Hepatocyte (in vitro differentiated cells): Measurements from ENCODE around the gene MLX. TPM values are rescaled to one million over a fixed set of nuclear protein-coding genes. Genes with fewer than 3 reads are reported as not detected.
A peak's percentile ranks its signal among the peaks of the same experiment; 100 is the strongest.
"Not testable (repeated sequence)": the region's sequence is repeated elsewhere in the genome, so short reads cannot be mapped to it uniquely, and the experiment has no call there.

Experiments used
- DNase-seq: peaks from one replicate; pipeline ENCODE4 v3.0.0-alpha.2; 2016; ENCODE audit warnings: low spot score
- H2AFZ ChIP-seq: fragments of 200-600 bp; sonication (generic); 2 replicates; pipeline ENCODE4 v1.6.0; 2016; ENCODE audit warnings: antibody characterized with exemption, mild to moderate bottlenecking
- H3K27ac ChIP-seq: fragments of 200-600 bp; sonication (generic); 2 replicates; pipeline ENCODE4 v1.5.1; 2016; ENCODE audit warnings: mild to moderate bottlenecking
- H3K27me3 ChIP-seq: fragments of 200-600 bp; sonication (generic); 2 replicates; pipeline ENCODE4 v1.6.1; 2016
- H3K36me3 ChIP-seq: fragments of 200-600 bp; sonication (generic); replicated peaks from 2 replicates; pipeline ENCODE4 v1.5.1; 2016; ENCODE audit warnings: low read depth; ENCODE audit not compliant: insufficient read depth
- H3K4me1 ChIP-seq: fragments of 200-600 bp; sonication (generic); 2 replicates; pipeline ENCODE4 v1.5.1; 2016; ENCODE audit warnings: mild to moderate bottlenecking, moderate library complexity; ENCODE audit not compliant: insufficient read depth
- H3K4me2 ChIP-seq: fragments of 200-600 bp; sonication (generic); 2 replicates; pipeline ENCODE4 v1.6.0; 2016
- H3K4me3 ChIP-seq: fragments of 200-600 bp; sonication (generic); 2 replicates; pipeline ENCODE4 v1.5.1; 2016; ENCODE audit warnings: mild to moderate bottlenecking
- H3K79me2 ChIP-seq: fragments of 200-600 bp; sonication (generic); 2 replicates; pipeline ENCODE4 v1.6.0; 2017; ENCODE audit warnings: mild to moderate bottlenecking
- H3K9me2 ChIP-seq: fragments of 200-600 bp; sonication (generic); replicated peaks from 2 replicates; pipeline ENCODE4 v1.6.0; 2017; ENCODE audit warnings: mild to moderate bottlenecking; ENCODE audit not compliant: insufficient read depth
- H3K9me3 ChIP-seq: fragments of 200-600 bp; sonication (generic); 2 replicates; pipeline ENCODE4 v1.5.1; 2016; ENCODE audit warnings: low read depth, mild to moderate bottlenecking
- H4K20me1 ChIP-seq: fragments of 200-600 bp; sonication (generic); 2 replicates; pipeline ENCODE4 v1.6.0; 2016; ENCODE audit warnings: mild to moderate bottlenecking; ENCODE audit not compliant: insufficient read depth, poor library complexity, severe bottlenecking
- EZH2 ChIP-seq: fragments of 200-600 bp; sonication (generic); IDR thresholded peaks from 2 replicates; pipeline ENCODE4 v1.6.1; 2016; ENCODE audit warnings: antibody characterized with exemption, mild to moderate bottlenecking, borderline replicate concordance
- EZH2phosphoT487 ChIP-seq: fragments of 200-600 bp; sonication (generic); IDR thresholded peaks from one replicate; pipeline ENCODE4 v1.6.1; 2018; ENCODE audit warnings: antibody characterized with exemption, mild to moderate bottlenecking, low read depth, moderate library complexity; ENCODE audit not compliant: unreplicated experiment, severe bottlenecking
- whole genome bisulfite sequencing: methylation state at CpG from one replicate; pipeline ENCODE4 v1.1.6; 2016; ENCODE audit warnings: low lambda C conversion rate; ENCODE audit errors: missing lambda C conversion rate; 5-methylcytosine and 5-hydroxymethylcytosine counted together
- polyA plus RNA-seq: library from polyadenylated mRNA; unstranded; fragments of >200 nt; fragmentation: Nextera tagmentation; extraction: Ambion mirVana; gene quantifications from 2 replicates; pipeline ENCODE4 v1.2.1, GENCODE V29; 2016
- total RNA-seq: library from RNA; depleted of rRNA; stranded (reverse); fragments of >200 nt; gene quantifications from 2 replicates; pipeline ENCODE4 v1.2.3, GENCODE V29; 2014
- TF ChIP-seq, protein P1 (sequence below): fragments of 200-600 bp; sonication (generic); IDR thresholded peaks from 2 replicates; pipeline ENCODE4 v1.5.1; 2016; ENCODE audit warnings: antibody characterized with exemption, mild to moderate bottlenecking; ENCODE audit not compliant: poor library complexity

MLX gene
- total and polyA plus RNA-seq, 2 experiments from 2014 or later = 29.7 to 39.5 TPM

DNA sequence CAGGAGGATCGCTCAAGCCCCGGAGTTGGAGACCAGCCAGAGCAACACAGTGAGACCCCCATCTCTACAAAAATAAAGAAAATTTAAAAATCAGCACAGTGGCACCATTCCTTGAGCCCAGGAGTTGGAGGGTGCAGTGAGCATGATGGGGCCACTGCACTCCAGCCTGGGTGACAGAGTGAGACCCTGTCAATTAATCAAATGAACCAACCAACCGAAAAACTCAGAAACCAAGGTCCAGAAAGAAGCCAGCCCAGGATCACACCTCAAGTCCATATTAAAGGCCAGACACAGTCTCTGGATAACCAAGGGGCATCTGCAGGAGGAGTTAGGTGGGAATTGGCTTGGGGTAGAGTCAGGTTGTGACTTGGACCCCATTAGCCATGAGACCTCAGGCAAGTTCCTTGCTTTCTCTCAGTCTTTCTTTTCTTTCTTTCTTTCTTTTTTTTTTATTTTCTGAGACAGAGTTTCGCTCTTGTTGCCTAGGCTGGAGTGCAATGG is 11.7 kb upstream of the MLX start:
- TF ChIP-seq EZH2 (no peak), EZH2phosphoT487 (no peak)
- TF ChIP-seq, protein P1, sequence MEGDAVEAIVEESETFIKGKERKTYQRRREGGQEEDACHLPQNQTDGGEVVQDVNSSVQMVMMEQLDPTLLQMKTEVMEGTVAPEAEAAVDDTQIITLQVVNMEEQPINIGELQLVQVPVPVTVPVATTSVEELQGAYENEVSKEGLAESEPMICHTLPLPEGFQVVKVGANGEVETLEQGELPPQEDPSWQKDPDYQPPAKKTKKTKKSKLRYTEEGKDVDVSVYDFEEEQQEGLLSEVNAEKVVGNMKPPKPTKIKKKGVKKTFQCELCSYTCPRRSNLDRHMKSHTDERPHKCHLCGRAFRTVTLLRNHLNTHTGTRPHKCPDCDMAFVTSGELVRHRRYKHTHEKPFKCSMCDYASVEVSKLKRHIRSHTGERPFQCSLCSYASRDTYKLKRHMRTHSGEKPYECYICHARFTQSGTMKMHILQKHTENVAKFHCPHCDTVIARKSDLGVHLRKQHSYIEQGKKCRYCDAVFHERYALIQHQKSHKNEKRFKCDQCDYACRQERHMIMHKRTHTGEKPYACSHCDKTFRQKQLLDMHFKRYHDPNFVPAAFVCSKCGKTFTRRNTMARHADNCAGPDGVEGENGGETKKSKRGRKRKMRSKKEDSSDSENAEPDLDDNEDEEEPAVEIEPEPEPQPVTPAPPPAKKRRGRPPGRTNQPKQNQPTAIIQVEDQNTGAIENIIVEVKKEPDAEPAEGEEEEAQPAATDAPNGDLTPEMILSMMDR = no peak
- Histone ChIP-seq H3K27ac (peak overlapping the region; percentile 96), H3K9me3 (no peaks in the 10 kb centered on the region), H3K9me2 (no peaks in the 10 kb centered on the region), H3K27me3 (no peaks in the 10 kb centered on the region), H3K36me3 (no peaks in the 10 kb centered on the region), H3K4me2 (peak overlapping the region; percentile 98), H3K4me1 (peaks cover 13% of the 10 kb centered on the region), H4K20me1 (no peaks in the 10 kb centered on the region), H2AFZ (peak overlapping the region; percentile 74), H3K4me3 (peak overlapping the region; percentile 77), H3K79me2 (peaks cover 26% of the 10 kb centered on the region)
- 33% methylated on average over 4 of the region's 4 CpGs for WGBS
- no peak for DNase-seq

DNA sequence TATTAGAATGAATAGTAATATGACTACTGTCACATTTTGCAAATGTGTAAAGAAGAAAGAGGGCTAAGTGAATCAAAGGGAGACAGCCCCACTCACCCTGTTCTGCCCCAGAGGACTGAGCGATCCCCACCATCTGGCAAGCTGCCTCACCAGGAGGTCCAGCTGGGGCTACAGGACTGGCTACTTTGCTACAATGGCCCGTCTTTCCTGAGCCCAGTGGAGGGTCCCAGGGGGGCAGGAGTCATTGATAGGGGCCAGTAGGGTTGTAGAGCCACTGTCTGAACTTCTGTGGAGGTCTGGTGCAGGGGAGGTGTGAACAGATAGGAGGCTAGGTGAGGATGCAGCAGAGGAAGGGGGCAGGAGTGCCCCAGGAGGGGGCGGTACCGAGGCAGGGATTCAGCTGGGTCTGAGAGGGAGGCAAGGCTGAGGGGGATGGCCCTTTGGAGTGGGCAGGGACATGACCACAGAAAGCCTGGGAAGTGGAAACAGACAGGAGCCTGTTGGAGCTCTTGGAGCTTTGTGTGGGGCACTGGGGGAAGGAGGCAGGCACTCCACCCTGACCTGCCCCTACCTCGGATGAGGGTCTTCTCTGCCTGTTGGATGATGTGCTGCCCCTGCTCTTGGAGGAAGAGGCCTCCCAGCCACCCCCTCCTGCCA is 10.8 kb upstream of the MLX start:
- not testable (repeated sequence) for H2AFZ ChIP-seq, H3K27ac ChIP-seq, H3K27me3 ChIP-seq, H3K4me3 ChIP-seq, H4K20me1 ChIP-seq, H3K36me3 ChIP-seq, H3K9me2 ChIP-seq, H3K9me3 ChIP-seq, DNase-seq
- WGBS = 48% methylated on average over 5 of the region's 5 CpGs
- peaks cover 13% of the 10 kb centered on the region for H3K4me1 ChIP-seq
- peak overlapping the region; percentile 98 for H3K4me2 ChIP-seq
- H3K79me2 ChIP-seq = peaks cover 26% of the 10 kb centered on the region

DNA sequence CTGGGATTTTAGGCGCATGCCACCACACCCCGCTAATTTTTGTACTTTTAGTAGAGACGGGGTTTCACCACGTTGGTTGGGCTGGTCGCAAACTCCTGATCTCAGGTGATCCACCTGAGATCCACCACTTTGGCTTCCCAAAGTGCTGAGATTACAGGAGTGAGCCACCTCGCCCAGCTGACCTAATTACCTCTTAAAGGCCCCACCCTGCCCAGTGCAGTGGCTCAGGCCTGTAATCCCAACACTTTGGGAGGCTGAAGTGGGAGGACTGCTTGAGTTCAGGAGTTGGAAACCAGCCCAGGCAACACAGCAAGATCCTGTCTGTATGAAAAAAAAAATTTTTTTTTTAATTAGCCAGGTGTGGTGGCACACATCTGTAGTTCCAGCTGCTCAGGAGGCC is 7.8 kb upstream of the MLX start:
- no peaks in the 10 kb centered on the region for H4K20me1 ChIP-seq
- no peaks in the 10 kb centered on the region for H3K9me2 ChIP-seq
- no peaks in the 10 kb centered on the region for H3K36me3 ChIP-seq
- H3K4me2 ChIP-seq = no peak overlapping the region
- 86% methylated on average over 6 of the region's 6 CpGs for WGBS
- TF ChIP-seq, protein P1 = no peak
- TF ChIP-seq EZH2phosphoT487 (no peak), EZH2 (no peak)
- peaks cover 21% of the 10 kb centered on the region for H3K4me1 ChIP-seq
- no peaks in the 10 kb centered on the region for H3K9me3 ChIP-seq
- H3K27me3 ChIP-seq = no peaks in the 10 kb centered on the region
- no peak overlapping the region for H3K27ac ChIP-seq
- H3K79me2 ChIP-seq = peaks cover 43% of the 10 kb centered on the region
- no peak overlapping the region for H3K4me3 ChIP-seq
- H2AFZ ChIP-seq = no peak overlapping the region
- no peak for DNase-seq

DNA sequence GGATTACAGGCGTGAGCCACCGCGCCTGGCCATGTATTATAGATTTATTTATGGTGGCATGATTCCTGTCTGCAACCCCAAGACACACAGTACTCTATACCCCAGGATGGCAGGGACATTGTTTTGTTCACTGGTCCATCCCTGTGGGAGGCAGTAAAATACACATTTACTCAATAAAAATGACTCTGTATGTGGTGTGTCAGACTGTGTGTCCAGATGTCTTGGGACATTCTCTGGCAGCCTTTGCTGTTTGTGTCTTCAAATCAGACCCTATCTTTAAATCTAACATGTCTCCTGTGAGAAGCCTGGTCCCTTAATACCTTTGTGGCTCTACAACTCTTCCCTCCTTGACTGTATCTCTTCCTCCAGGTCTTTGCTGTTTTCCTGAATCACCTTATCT is 6.7 kb upstream of the MLX start:
- DNase-seq = no peak
- WGBS = 92% methylated on average over 3 of the region's 3 CpGs

More for the DNA sequence above, 6.7 kb upstream of the MLX start:
- TF ChIP-seq EZH2phosphoT487 (no peak), EZH2 (no peak)
- TF ChIP-seq, protein P1 = no peak
- Histone ChIP-seq H3K4me2 (no peak overlapping the region), H3K4me1 (peaks cover 19% of the 10 kb centered on the region), H2AFZ (no peak overlapping the region), H3K27me3 (no peaks in the 10 kb centered on the region), H3K9me2 (no peaks in the 10 kb centered on the region), H3K36me3 (no peaks in the 10 kb centered on the region), H3K4me3 (no peak overlapping the region), H3K9me3 (no peaks in the 10 kb centered on the region), H3K79me2 (peaks cover 37% of the 10 kb centered on the region), H4K20me1 (no peaks in the 10 kb centered on the region), H3K27ac (no peak overlapping the region)
